ENCODE measurements around the gene ACAP1. TPM values are rescaled to one million over a fixed set of nuclear protein-coding genes. Genes with fewer than 3 reads are reported as not detected.

ACAP1 gene
- total RNA-seq, 6 experiments from 2014 or later: 1.6 to 6.8 (median 2.7) TPM

DNA sequence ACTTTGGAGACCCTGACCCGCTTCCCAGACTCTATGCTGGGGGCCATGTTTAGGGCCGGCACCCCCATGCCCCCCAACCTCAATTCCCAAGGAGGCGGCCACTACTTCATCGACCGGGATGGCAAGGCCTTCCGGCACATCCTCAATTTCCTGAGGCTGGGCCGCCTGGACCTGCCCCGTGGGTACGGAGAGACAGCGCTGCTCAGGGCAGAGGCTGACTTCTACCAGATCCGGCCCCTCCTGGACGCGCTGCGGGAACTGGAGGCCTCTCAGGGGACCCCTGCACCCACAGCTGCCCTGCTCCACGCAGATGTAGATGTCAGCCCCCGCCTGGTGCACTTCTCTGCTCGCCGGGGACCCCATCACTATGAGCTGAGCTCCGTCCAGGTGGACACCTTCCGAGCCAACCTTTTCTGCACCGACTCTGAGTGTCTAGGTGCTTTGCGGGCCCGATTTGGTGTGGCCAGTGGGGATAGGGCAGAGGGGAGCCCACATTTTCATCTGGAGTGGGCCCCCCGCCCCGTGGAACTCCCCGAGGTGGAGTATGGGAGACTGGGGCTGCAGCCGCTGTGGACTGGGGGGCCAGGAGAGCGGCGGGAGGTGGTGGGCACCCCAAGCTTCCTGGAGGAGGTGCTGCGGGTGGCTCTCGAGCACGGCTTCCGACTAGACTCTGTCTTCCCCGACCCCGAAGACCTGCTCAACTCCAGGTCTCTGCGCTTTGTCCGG, 16.7 kb downstream of the ACAP1 start:
- WGBS (ENCODE audit: insufficient coverage, low coverage, low lambda C conversion rate, missing lambda C conversion rate): 70% methylated on average over 2 of the region's 37 CpGs

DNA sequence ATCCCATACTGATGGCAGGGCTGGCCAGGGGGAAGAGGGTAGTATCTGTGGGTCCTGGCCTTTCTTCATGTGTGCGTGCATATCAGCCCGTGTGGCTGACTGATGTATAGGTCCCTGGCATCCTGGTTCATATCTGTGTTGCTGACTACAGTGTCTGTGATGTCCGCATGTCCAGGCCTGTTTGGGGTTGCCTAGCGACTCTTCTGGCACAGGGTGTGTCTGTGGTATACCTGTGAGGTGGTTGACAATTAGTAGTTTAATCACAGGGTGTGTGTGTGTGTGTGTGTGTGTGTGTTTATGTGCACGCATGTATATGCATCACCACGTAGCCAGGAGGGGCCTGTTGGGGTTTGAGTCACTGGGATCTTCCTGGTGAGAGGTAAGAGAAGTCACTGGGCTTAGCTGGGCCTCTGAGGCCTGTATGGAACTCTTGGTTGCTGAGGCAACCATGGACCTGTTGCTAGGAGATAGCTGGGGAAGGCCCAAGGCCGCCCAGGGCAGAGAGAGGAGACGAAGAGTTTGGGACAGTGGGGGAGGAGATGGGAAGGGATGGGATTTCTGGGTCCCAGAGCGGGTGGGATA, 18.0 kb downstream of the ACAP1 start:
- DNase-seq: no peak
- no peak overlapping the region for H3K27ac ChIP-seq
- peaks cover 0 to 26% (median 7%) of the 10 kb centered on the region in 4 donors for H3K4me1 ChIP-seq
- H3K36me3 ChIP-seq: no peaks in the 10 kb centered on the region
- TF ChIP-seq, protein P1, sequence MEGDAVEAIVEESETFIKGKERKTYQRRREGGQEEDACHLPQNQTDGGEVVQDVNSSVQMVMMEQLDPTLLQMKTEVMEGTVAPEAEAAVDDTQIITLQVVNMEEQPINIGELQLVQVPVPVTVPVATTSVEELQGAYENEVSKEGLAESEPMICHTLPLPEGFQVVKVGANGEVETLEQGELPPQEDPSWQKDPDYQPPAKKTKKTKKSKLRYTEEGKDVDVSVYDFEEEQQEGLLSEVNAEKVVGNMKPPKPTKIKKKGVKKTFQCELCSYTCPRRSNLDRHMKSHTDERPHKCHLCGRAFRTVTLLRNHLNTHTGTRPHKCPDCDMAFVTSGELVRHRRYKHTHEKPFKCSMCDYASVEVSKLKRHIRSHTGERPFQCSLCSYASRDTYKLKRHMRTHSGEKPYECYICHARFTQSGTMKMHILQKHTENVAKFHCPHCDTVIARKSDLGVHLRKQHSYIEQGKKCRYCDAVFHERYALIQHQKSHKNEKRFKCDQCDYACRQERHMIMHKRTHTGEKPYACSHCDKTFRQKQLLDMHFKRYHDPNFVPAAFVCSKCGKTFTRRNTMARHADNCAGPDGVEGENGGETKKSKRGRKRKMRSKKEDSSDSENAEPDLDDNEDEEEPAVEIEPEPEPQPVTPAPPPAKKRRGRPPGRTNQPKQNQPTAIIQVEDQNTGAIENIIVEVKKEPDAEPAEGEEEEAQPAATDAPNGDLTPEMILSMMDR (IDR thresholded peaks at IDR 0.05): no peak
- TF ChIP-seq POLR2A (IDR thresholded peaks at IDR 0.05): no peak
- H3K9me3 ChIP-seq: no peaks in the 10 kb centered on the region
- intact Hi-C loops (cut with DNase I): loop anchor here in 1 of 2 donors (10.0 kb wide), 1 partner anchor 160 kb away; no protein-coding TSS in a partner anchor
- no peak for ATAC-seq
- WGBS (ENCODE audit: insufficient coverage, low coverage, low lambda C conversion rate, missing lambda C conversion rate): 78% methylated on average over 5 of the region's 9 CpGs
- H3K27me3 ChIP-seq: no peaks in the 10 kb centered on the region
- no peak overlapping the region for H3K4me3 ChIP-seq

More for the DNA sequence above, 16.7 kb downstream of the ACAP1 start:
- ATAC-seq (no peak), DNase-seq (no peak)
- Histone ChIP-seq H3K4me1 (peaks cover 0 to 26% (median 7%) of the 10 kb centered on the region in 4 donors), H3K27me3 (no peaks in the 10 kb centered on the region), H3K36me3 (no peaks in the 10 kb centered on the region), H3K27ac (no peak overlapping the region), H3K4me3 (peak overlapping the region in 2 of 3 donors; percentile 71 to 96), H3K9me3 (no peaks in the 10 kb centered on the region)
- TF ChIP-seq, protein P1 (IDR thresholded peaks at IDR 0.05): no peak
- no peak for TF ChIP-seq POLR2A (IDR thresholded peaks at IDR 0.05)
- intact Hi-C loops (cut with DNase I): loop anchor here in 1 of 2 donors (10.0 kb wide), 1 partner anchor 162 kb away; no protein-coding TSS in a partner anchor

DNA sequence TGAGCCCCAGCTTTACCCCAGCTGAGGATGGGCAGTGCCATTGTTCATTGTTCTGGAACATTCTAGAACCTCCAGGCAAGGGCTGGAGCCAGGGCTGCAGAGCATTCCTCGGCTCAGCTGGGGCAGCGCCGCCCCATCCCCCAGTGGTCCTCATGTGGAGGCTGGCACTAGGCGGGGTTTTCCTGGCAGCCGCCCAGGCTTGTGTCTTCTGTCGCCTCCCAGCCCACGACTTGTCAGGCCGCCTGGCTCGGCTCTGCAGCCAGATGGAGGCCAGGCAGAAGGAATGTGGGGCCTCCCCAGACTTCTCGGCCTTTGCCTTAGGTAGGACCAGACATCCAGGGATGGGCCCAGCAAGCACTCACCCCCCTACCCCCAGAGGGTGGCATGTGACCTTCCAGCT, 18.7 kb downstream of the ACAP1 start, which contains the start of gene TMEM95:
Gene TMEM95, plus strand, starts transcription at position 104 of the 400 bp plus-strand sequence. Its CDS starts 49 bp downstream, at position 153.
- H3K9me3 ChIP-seq: no peaks in the 10 kb centered on the region
- TF ChIP-seq, protein P1 (IDR thresholded peaks at IDR 0.05): no peak
- no peak for TF ChIP-seq POLR2A (IDR thresholded peaks at IDR 0.05)
- H3K36me3 ChIP-seq: no peaks in the 10 kb centered on the region
- intact Hi-C loops (cut with DNase I): loop anchor here in 1 of 2 donors (5.0 to 10.0 kb wide), 2 partner anchors 82 to 160 kb away; partner anchors contain the start of genes FGF11 and TMEM102
- WGBS (ENCODE audit: insufficient coverage, low coverage, low lambda C conversion rate, missing lambda C conversion rate): no CpG with 5 or more reads among the region's 10 CpGs
- H3K27ac ChIP-seq: no peak within 1 kb of the TSS
- DNase-seq (no peak), ATAC-seq (no peak)
- H3K4me3 ChIP-seq: no peak within 1 kb of the TSS
- H3K4me1 ChIP-seq: peaks cover 0 to 23% (median 7%) of the 10 kb centered on the region in 4 donors
- H3K27me3 ChIP-seq: no peaks in the 10 kb centered on the region

DNA sequence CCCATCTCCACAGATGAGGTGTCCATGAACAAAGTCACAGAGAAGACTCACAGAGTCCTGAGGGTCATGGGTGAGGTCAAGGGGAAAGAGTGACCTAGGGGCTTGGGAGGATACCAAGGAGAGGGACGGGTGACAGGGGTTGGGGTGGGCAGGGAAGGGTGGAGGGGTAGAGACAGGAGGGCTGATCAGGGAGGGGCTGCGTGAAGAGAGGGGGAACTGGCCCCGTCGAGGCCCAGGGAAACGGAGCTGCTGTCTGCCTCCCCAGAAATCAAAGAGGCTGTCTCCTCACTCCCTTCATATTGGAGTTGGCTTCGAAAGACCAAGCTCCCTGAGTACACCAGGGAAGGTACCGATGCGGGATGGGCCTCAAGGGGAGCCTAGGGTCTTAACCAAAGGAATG, 19.2 kb downstream of the ACAP1 start:
- ATAC-seq (no peak), DNase-seq (no peak)
- intact Hi-C loops (cut with DNase I): loop anchor here in 1 of 2 donors (5.0 to 10.0 kb wide), 2 partner anchors 82 to 159 kb away; partner anchors contain the start of genes FGF11 and TMEM102
- peaks cover 0 to 18% (median 6%) of the 10 kb centered on the region in 4 donors for H3K4me1 ChIP-seq
- no peak overlapping the region for H3K27ac ChIP-seq
- H3K36me3 ChIP-seq: no peaks in the 10 kb centered on the region
- H3K27me3 ChIP-seq: no peaks in the 10 kb centered on the region
- WGBS (ENCODE audit: insufficient coverage, low coverage, low lambda C conversion rate, missing lambda C conversion rate): 39% methylated on average over 4 of the region's 8 CpGs
- no peak overlapping the region for H3K4me3 ChIP-seq
- no peak for TF ChIP-seq POLR2A (IDR thresholded peaks at IDR 0.05)
- TF ChIP-seq, protein P1 (IDR thresholded peaks at IDR 0.05): no peak
- no peaks in the 10 kb centered on the region for H3K9me3 ChIP-seq
